Chondrocyte (in vitro differentiated cells): Measurements from ENCODE around the gene DGCR2. TPM values are rescaled to one million over a fixed set of nuclear protein-coding genes. Genes with fewer than 3 reads are reported as not detected.

Source experiments
- DNase-seq: peaks from one replicate; pipeline ENCODE4 v3.0.0; 2021; ENCODE audit warnings: mixed read lengths, low spot score
- H3K27ac Mint-ChIP-seq: one replicate; pipeline ENCODE4 v1.8.0; 2021; ENCODE audit warnings: mild to moderate bottlenecking, moderate library complexity, mixed read lengths; ENCODE audit not compliant: unreplicated experiment
- H3K27me3 Mint-ChIP-seq: 2 replicates; pipeline ENCODE4 v1.8.0; 2021; ENCODE audit warnings: low read depth, mixed read lengths
- H3K36me3 Mint-ChIP-seq: 2 replicates; pipeline ENCODE4 v1.8.0; 2021; ENCODE audit warnings: low read depth, mixed read lengths
- H3K4me1 Mint-ChIP-seq: 2 replicates; pipeline ENCODE4 v1.8.0; 2021; ENCODE audit warnings: low read depth, mild to moderate bottlenecking, mixed read lengths
- H3K4me3 Mint-ChIP-seq: one replicate; pipeline ENCODE4 v1.8.0; 2021; ENCODE audit warnings: mild to moderate bottlenecking, moderate library complexity, mixed read lengths; ENCODE audit not compliant: unreplicated experiment
- H3K9me3 Mint-ChIP-seq: 2 replicates; pipeline ENCODE4 v1.8.0; 2021; ENCODE audit warnings: low read depth, mixed read lengths
- total RNA-seq: library from RNA; stranded (reverse); gene quantifications from 3 replicates; pipeline ENCODE4 v1.2.1, GENCODE V29; 2021
- TF ChIP-seq, protein P1 (sequence below): fragments of 200-600 bp; sonication (generic); IDR thresholded peaks from 2 replicates; pipeline ENCODE4 v1.5.0; 2021; ENCODE audit warnings: antibody characterized with exemption, mild to moderate bottlenecking, moderate library complexity

The DGCR2 gene
- total RNA-seq, 1 donor from 2014 or later = 45.8 TPM

DNA sequence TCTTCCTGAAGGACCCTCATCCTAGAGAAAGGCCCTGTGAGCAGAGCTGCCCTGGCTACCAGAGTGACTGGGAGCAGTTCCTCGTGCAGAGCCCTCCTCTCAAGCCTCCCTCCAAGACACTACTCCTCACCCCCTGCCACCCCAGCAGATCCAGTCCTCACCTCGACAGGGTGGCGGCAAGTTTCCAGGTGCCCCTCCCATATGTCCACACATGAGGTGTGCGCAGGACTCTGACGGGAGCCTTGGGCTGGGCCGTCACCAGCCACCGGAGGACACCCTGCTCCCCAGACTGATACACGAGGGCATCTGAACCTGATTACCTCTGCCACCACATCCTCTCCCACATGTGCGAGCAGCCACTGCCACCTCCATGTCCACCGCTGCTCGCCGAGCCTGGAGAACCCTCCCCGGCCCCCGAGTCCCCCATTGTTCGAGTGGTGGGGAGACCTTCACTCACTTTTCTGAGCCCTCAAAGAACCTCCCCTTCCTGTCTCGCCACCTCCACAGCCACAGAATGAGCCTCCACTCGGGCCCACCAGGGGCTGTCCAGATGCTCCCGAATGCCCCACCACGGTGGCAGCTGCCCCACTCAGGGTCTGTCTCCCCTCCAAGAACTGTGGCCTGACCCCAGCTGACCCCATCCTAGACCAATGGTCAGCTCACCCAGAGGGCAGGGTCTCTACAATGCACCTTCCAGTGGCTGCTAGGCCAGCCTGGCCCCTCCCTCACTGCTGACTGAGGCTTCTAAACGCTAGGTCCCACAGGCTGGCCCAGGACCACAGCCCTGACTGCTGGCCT is 62.5 kb downstream of the DGCR2 start:
- TF ChIP-seq, protein P1, sequence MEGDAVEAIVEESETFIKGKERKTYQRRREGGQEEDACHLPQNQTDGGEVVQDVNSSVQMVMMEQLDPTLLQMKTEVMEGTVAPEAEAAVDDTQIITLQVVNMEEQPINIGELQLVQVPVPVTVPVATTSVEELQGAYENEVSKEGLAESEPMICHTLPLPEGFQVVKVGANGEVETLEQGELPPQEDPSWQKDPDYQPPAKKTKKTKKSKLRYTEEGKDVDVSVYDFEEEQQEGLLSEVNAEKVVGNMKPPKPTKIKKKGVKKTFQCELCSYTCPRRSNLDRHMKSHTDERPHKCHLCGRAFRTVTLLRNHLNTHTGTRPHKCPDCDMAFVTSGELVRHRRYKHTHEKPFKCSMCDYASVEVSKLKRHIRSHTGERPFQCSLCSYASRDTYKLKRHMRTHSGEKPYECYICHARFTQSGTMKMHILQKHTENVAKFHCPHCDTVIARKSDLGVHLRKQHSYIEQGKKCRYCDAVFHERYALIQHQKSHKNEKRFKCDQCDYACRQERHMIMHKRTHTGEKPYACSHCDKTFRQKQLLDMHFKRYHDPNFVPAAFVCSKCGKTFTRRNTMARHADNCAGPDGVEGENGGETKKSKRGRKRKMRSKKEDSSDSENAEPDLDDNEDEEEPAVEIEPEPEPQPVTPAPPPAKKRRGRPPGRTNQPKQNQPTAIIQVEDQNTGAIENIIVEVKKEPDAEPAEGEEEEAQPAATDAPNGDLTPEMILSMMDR = no peak
- Mint-ChIP-seq H3K4me1 (peaks cover 9% of the 10 kb centered on the region), H3K36me3 (peaks cover 25% of the 10 kb centered on the region), H3K9me3 (no peaks in the 10 kb centered on the region), H3K27me3 (no peaks in the 10 kb centered on the region), H3K27ac (peak overlapping the region; percentile 47), H3K4me3 (no peak overlapping the region)
- no peak for DNase-seq

DNA sequence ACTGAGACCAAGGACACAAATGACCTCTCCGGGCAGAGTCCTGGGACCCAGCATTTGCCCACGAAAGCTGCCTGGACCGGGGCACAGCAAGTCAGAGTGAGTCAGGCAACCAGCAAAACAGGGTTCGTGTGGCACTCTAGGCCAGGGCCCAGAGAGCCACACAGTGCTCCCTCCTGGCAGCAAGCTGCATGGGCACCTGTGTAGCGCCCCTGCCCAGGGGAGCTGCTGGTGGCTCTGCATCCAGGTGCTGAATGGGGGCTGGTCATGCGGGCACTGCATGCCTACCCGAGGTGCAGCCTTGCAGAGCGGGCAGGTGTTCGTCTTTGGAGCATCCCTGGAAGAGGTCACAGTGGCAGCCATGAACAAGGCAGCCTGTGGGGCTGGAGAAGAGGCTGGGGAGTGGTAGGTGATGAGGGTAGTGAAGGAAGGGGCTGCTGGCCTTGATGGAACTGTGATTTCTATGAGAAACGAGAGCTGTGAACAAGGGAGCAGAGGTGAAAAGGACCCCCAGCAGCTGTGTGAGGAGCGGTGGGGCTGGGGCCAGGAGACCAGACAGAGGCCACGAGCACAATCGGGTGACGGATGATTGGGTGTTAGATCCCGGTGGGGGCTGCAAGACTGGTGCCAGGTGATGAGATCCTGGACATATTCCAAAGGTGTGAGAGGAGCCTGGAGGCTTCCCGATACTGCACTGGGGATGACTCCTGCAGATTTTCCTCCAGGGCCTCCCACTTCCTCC is 63.3 kb downstream of the DGCR2 start:
- H3K9me3 Mint-ChIP-seq = no peaks in the 10 kb centered on the region
- H3K4me3 Mint-ChIP-seq = no peak overlapping the region
- no peak for DNase-seq
- peaks cover 27% of the 10 kb centered on the region for H3K36me3 Mint-ChIP-seq
- TF ChIP-seq, protein P1 = peak; percentile 14
- H3K4me1 Mint-ChIP-seq = peaks cover 9% of the 10 kb centered on the region
- no peak overlapping the region for H3K27ac Mint-ChIP-seq
- no peaks in the 10 kb centered on the region for H3K27me3 Mint-ChIP-seq

DNA sequence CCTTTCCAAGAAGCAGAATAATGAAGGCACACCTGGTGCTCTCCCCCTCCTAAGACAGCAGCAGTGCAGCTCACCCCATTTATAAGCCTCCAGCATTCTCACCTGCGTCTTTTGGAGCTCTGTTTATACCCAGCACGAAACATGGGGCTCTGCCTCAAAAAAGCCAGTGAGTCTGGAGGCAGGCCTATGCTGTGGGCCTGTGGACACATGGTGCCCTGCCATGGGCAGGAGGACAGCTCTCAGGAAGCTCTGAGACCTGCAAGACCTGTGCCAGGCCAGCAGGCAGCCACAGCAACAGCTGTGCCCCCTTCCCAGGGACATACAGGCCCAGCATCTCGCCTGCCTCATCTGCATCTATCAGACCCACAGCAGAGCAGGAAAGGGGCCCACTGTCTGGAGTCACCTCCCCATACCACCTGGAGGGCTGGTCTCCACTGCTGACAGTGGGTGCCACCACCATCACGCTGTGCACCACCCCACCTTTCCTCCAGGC is 64.2 kb downstream of the DGCR2 start:
- H3K27me3 Mint-ChIP-seq = no peaks in the 10 kb centered on the region
- H3K9me3 Mint-ChIP-seq = no peaks in the 10 kb centered on the region
- H3K27ac Mint-ChIP-seq = no peak overlapping the region
- H3K4me1 Mint-ChIP-seq = peaks cover 9% of the 10 kb centered on the region
- TF ChIP-seq, protein P1 = no peak
- no peak for DNase-seq
- H3K4me3 Mint-ChIP-seq = no peak overlapping the region
- H3K36me3 Mint-ChIP-seq = peaks cover 30% of the 10 kb centered on the region

DNA sequence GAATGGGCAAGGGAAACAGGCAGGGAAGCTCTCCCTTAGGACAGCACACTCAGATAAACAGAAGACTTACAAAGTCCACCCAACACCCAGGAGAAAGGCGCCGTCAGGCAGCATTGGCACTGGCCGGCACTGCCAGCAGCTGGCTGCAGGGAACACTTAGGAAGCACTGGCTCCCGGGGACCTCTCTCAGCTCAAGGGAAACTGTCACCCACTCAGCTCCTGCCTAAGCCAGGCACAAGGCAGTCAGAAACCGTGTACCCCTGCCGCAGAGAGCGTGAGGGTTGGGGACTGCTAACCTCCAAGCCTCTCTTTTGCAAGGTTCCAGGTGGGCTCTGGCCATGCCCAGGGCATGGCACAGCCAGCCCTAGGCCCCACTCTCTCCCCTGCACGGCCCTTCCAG is 64.7 kb downstream of the DGCR2 start:
- Mint-ChIP-seq H3K4me1 (peaks cover 9% of the 10 kb centered on the region), H3K27ac (peak overlapping the region; percentile 36), H3K4me3 (no peak overlapping the region), H3K9me3 (no peaks in the 10 kb centered on the region), H3K36me3 (peaks cover 28% of the 10 kb centered on the region), H3K27me3 (no peaks in the 10 kb centered on the region)
- DNase-seq = no peak
- TF ChIP-seq, protein P1 = no peak

DNA sequence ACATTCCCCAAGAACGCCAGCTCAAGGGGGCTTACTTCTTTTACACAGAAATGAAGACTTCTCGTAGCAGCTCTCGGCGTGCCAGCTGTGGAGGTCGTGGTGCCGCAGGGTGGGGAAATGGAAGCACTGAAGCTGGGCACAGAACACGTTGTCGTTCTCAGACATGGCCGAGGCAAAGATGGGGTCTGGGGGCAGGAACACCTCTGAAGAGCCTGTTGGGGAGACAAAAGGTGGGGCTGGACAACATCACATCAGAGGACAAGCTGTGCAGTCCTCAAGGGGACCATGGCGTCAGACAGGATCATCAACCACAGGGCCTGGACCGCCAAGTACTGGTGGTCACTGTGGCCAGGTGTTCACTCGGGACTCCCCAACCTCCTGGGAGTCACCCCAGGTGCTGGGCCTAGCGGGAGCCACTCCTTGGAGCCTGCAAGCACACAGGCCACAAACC is 65.2 kb downstream of the DGCR2 start:
- H3K36me3 Mint-ChIP-seq = peaks cover 32% of the 10 kb centered on the region
- TF ChIP-seq, protein P1 = no peak
- H3K9me3 Mint-ChIP-seq = no peaks in the 10 kb centered on the region
- H3K4me3 Mint-ChIP-seq = no peak overlapping the region
- no peak overlapping the region for H3K27ac Mint-ChIP-seq
- DNase-seq = no peak
- no peaks in the 10 kb centered on the region for H3K27me3 Mint-ChIP-seq
- peaks cover 9% of the 10 kb centered on the region for H3K4me1 Mint-ChIP-seq
